ENCODE measurements around the gene PSMG4. TPM values are rescaled to one million over a fixed set of nuclear protein-coding genes. Genes with fewer than 3 reads are reported as not detected.

The PSMG4 gene
- total and polyA plus RNA-seq, 9 of the 15 experiments (the other 6 are each of a cell fraction or from before 2014, with no cell fraction given) = 12.9 to 185 (median 52.0) TPM

- no peaks in the 10 kb centered on the region for H3K9me3 ChIP-seq (replicated peaks; ENCODE audit: control insufficient read depth, insufficient read depth, low read depth, low read length)
- H3K9me1 ChIP-seq (ENCODE audit: control insufficient read depth, insufficient read depth, low read length) = no peaks in the 10 kb centered on the region
- H3K9ac ChIP-seq (ENCODE audit: insufficient read depth in 1 of 2, low read depth in 2 of 2, low read length in 2 of 2) = no peak overlapping the region
- intact Hi-C loops (cut with micrococcal nuclease) (no loop called here), in situ Hi-C loops (cut with MboI) (no loop called here)
- H3K4me3 ChIP-seq = no peak overlapping the region
- FAIRE-seq = no peak
- BruUV-seq (replicated peaks) = no TSS peak
- H4K20me1 ChIP-seq (replicated peaks; ENCODE audit: control insufficient read depth, insufficient read depth, low read length) = no peaks in the 10 kb centered on the region
- peak; percentile 81 for ATAC-seq
- ChIA-PET POLR2A (interaction anchor here (1.5 to 2.3 kb wide), 2 partner anchors 10 to 11 kb away, joined by 5 to 13 read pairs; no protein-coding TSS in a partner anchor), CTCF (ENCODE audit: low intra/inter-chr PET ratio) (interaction anchor here (0.6 to 0.9 kb wide), 4 partner anchors 8 to 113 kb away, joined by 3 to 8 read pairs (median 4); partner anchors contain the start of gene TUBB2A)
- DNase-seq (ENCODE audit: extremely low read depth in 1 of 4, low spot score in 3 of 4) = peak in 2 of 4 experiments; percentile 41 to 44
- no peak overlapping the region for H3K27ac ChIP-seq (ENCODE audit: extremely low read depth, low read depth, low read length)
- TF ChIP-seq CTCF (IDR thresholded peaks at IDR 0.05 in 2 of 3, conservative IDR thresholded peaks at IDR 0.05 in 1 of 3; ENCODE audit: insufficient read depth in 2 of 3, low read depth in 1 of 3, low read length in 3 of 3) (peak; percentile 49 to 66 (median 60)), SMC3 (conservative IDR thresholded peaks at IDR 0.05; ENCODE audit: insufficient read depth, low read depth, low read length) (0 out of 2 replicates have a peak, but pooled peaks have one; percentile 34), RAD21 (CRISPR knock-in tag; conservative IDR thresholded peaks at IDR 0.05 in 1 of 2, IDR thresholded peaks at IDR 0.05 in 1 of 2) (peak in 1 of 2 experiments; percentile 43; a peak in 1 of 4 replicates), ZEB2 (IDR thresholded peaks at IDR 0.05) (no peak)
- no peaks in the 10 kb centered on the region for H3K79me2 ChIP-seq (ENCODE audit: control insufficient read depth, insufficient read depth, low read length)
- peak overlapping the region; percentile 41; the same call in 1 of the 2 replicates for H2AFZ ChIP-seq (ENCODE audit: low read depth, low read length)
- H3K4me1 ChIP-seq (replicated peaks in 1 of 2; ENCODE audit: control insufficient read depth in 2 of 2, insufficient read depth in 2 of 2, low read length in 2 of 2) = peaks cover 6 to 8% of the 10 kb centered on the region in 2 experiments; a peak in 4 of 5 replicates
- H3K4me2 ChIP-seq (ENCODE audit: insufficient read depth, low read length) = no peak overlapping the region
- H3K36me3 ChIP-seq (ENCODE audit: control insufficient read depth, insufficient read depth, low read length) = no peaks in the 10 kb centered on the region
- 27% methylated on average over 13 of the region's 13 CpGs for WGBS (ENCODE audit: insufficient coverage, low coverage, missing lambda C conversion rate)
- peaks cover 0 to 19% of the 10 kb centered on the region in 2 experiments; a peak in 2 of 5 replicates for H3K27me3 ChIP-seq (ENCODE audit: control insufficient read depth in 2 of 2, insufficient read depth in 2 of 2, low read length in 2 of 2)
Measured at GRCh38 chr6:3239110-3239830, 19.5 kb upstream of the PSMG4 start.
